ENCODE results near the gene TMEM79. TPM values are rescaled to one million over a fixed set of nuclear protein-coding genes. Genes with fewer than 3 reads are reported as not detected.

TMEM79 gene
- total and polyA plus RNA-seq, 2 experiments from 2014 or later, result 3.4 to 8.5 TPM

GRCh38 chr1:156241311-156241811 lies 42.8 kb upstream of the TMEM79 start:
- no peak for DNase-seq (ENCODE audit: low spot score)
- H3K4me3 ChIP-seq, result no peak overlapping the region
- no peaks in the 10 kb centered on the region for H3K4me1 ChIP-seq (ENCODE audit: insufficient read depth)
- no peak overlapping the region for H3K27ac ChIP-seq
- TF ChIP-seq, protein P1, sequence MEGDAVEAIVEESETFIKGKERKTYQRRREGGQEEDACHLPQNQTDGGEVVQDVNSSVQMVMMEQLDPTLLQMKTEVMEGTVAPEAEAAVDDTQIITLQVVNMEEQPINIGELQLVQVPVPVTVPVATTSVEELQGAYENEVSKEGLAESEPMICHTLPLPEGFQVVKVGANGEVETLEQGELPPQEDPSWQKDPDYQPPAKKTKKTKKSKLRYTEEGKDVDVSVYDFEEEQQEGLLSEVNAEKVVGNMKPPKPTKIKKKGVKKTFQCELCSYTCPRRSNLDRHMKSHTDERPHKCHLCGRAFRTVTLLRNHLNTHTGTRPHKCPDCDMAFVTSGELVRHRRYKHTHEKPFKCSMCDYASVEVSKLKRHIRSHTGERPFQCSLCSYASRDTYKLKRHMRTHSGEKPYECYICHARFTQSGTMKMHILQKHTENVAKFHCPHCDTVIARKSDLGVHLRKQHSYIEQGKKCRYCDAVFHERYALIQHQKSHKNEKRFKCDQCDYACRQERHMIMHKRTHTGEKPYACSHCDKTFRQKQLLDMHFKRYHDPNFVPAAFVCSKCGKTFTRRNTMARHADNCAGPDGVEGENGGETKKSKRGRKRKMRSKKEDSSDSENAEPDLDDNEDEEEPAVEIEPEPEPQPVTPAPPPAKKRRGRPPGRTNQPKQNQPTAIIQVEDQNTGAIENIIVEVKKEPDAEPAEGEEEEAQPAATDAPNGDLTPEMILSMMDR (IDR thresholded peaks at IDR 0.05; ENCODE audit: poor library complexity), result no peak
- TF ChIP-seq EZH2phosphoT487 (IDR thresholded peaks at IDR 0.05; ENCODE audit: low read depth, severe bottlenecking, unreplicated experiment), result no peak
- no peak for TF ChIP-seq EZH2 (IDR thresholded peaks at IDR 0.05; ENCODE audit: borderline replicate concordance)
- H3K4me2 ChIP-seq, result no peak overlapping the region
- no peaks in the 10 kb centered on the region for H3K9me3 ChIP-seq (ENCODE audit: low read depth)
- H3K27me3 ChIP-seq, result no peaks in the 10 kb centered on the region
- H2AFZ ChIP-seq, result no peak overlapping the region
- no peaks in the 10 kb centered on the region for H3K79me2 ChIP-seq
- H4K20me1 ChIP-seq (ENCODE audit: insufficient read depth, poor library complexity, severe bottlenecking), result no peaks in the 10 kb centered on the region
- 80% methylated on average over 15 of the region's 15 CpGs for WGBS (ENCODE audit: low lambda C conversion rate, missing lambda C conversion rate)
- H3K9me2 ChIP-seq (replicated peaks; ENCODE audit: insufficient read depth), result no peaks in the 10 kb centered on the region
- H3K36me3 ChIP-seq (replicated peaks; ENCODE audit: insufficient read depth, low read depth), result no peaks in the 10 kb centered on the region

DNA sequence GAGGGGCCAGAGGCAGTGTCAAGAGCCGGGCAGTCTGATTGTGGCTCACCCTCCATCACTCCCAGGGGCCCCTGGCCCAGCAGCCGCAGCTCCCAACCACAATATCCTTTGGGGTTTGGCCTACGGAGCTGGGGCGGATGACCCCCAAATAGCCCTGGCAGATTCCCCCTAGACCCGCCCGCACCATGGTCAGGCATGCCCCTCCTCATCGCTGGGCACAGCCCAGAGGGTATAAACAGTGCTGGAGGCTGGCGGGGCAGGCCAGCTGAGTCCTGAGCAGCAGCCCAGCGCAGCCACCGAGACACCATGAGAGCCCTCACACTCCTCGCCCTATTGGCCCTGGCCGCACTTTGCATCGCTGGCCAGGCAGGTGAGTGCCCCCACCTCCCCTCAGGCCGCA lies 42.2 kb upstream of the TMEM79 start, which contains the start of gene BGLAP:
TSS of gene BGLAP (plus strand) at position 259 of the 400 bp plus-strand sequence. CDS start at position 307, 48 bp downstream.
- no peak within 1 kb of the TSS for H2AFZ ChIP-seq
- no peaks in the 10 kb centered on the region for H3K4me1 ChIP-seq (ENCODE audit: insufficient read depth)
- H3K36me3 ChIP-seq (replicated peaks; ENCODE audit: insufficient read depth, low read depth), result no peaks in the 10 kb centered on the region
- H3K79me2 ChIP-seq, result no peaks in the 10 kb centered on the region
- H3K4me3 ChIP-seq, result no peak within 1 kb of the TSS
- H4K20me1 ChIP-seq (ENCODE audit: insufficient read depth, poor library complexity, severe bottlenecking), result no peaks in the 10 kb centered on the region
- H3K9me3 ChIP-seq (ENCODE audit: low read depth), result no peaks in the 10 kb centered on the region
- no peaks in the 10 kb centered on the region for H3K27me3 ChIP-seq
- WGBS (ENCODE audit: low lambda C conversion rate, missing lambda C conversion rate), result 93% methylated on average over 14 of the region's 14 CpGs
- no peak for DNase-seq (ENCODE audit: low spot score)
- H3K27ac ChIP-seq, result no peak within 1 kb of the TSS
- no peaks in the 10 kb centered on the region for H3K9me2 ChIP-seq (replicated peaks; ENCODE audit: insufficient read depth)
- TF ChIP-seq EZH2phosphoT487 (IDR thresholded peaks at IDR 0.05; ENCODE audit: low read depth, severe bottlenecking, unreplicated experiment) (no peak), EZH2 (IDR thresholded peaks at IDR 0.05; ENCODE audit: borderline replicate concordance) (no peak)
- TF ChIP-seq, protein P1 (IDR thresholded peaks at IDR 0.05; ENCODE audit: poor library complexity), result no peak
- H3K4me2 ChIP-seq, result no peak within 1 kb of the TSS

- TF ChIP-seq EZH2phosphoT487 (IDR thresholded peaks at IDR 0.05; ENCODE audit: low read depth, severe bottlenecking, unreplicated experiment) (no peak), EZH2 (IDR thresholded peaks at IDR 0.05; ENCODE audit: borderline replicate concordance) (no peak)
- TF ChIP-seq, protein P1 (IDR thresholded peaks at IDR 0.05; ENCODE audit: poor library complexity), result no peak
- no peaks in the 10 kb centered on the region for H3K9me3 ChIP-seq (ENCODE audit: low read depth)
- no peaks in the 10 kb centered on the region for H3K9me2 ChIP-seq (replicated peaks; ENCODE audit: insufficient read depth)
- no peak overlapping the region for H2AFZ ChIP-seq
- H3K36me3 ChIP-seq (replicated peaks; ENCODE audit: insufficient read depth, low read depth), result no peaks in the 10 kb centered on the region
- no peaks in the 10 kb centered on the region for H3K27me3 ChIP-seq
- no peak overlapping the region for H3K4me2 ChIP-seq
- no peak overlapping the region for H3K4me3 ChIP-seq
- no peaks in the 10 kb centered on the region for H4K20me1 ChIP-seq (ENCODE audit: insufficient read depth, poor library complexity, severe bottlenecking)
- no peak overlapping the region for H3K27ac ChIP-seq
- no peaks in the 10 kb centered on the region for H3K4me1 ChIP-seq (ENCODE audit: insufficient read depth)
- no peaks in the 10 kb centered on the region for H3K79me2 ChIP-seq
- DNase-seq (ENCODE audit: low spot score), result no peak
- 83% methylated on average over 10 of the region's 10 CpGs for WGBS (ENCODE audit: low lambda C conversion rate, missing lambda C conversion rate)
These were observed 41.4 kb upstream of the TMEM79 start for GRCh38 chr1:156242738-156243137.

Data from hepatocyte (in vitro differentiated cells).